Ovary (tissue), 9 donors: ENCODE measurements around the gene TGFBR2. TPM values are rescaled to one million over a fixed set of nuclear protein-coding genes. Genes with fewer than 3 reads are reported as not detected.

Source experiments
- DNase-seq, 5 donors: peaks; one replicate each; pipeline ENCODE4 v3.0.0-alpha.2; 2019 to 2020
- H3K27ac ChIP-seq, 2 donors: fragments of 200-600 bp; one replicate each; pipeline versions ENCODE4 v1.5.1 to v1.8.0; 2019 to 2022
- H3K27me3 ChIP-seq: fragments of 200-600 bp; one replicate; pipeline ENCODE4 v1.8.0; 2022
- H3K36me3 ChIP-seq: fragments of 200-600 bp; sonication (generic); one replicate; pipeline ENCODE4 v1.5.1; 2019
- H3K4me1 ChIP-seq: one replicate; pipeline ENCODE4 v1.8.1; 2013; ENCODE audit warnings: mild to moderate bottlenecking, moderate library complexity; ENCODE audit not compliant: insufficient read depth
- H3K4me3 ChIP-seq: fragments of 200-600 bp; sonication (generic); one replicate; pipeline ENCODE4 v1.5.1; 2017
- H3K9me3 ChIP-seq, 2 donors: fragments of 200-600 bp in 1 of 2; sonication (generic) in 1 of 2; one replicate each; pipeline versions ENCODE4 v1.5.1 to v1.8.1; 2013 to 2019; ENCODE audit warnings: mild to moderate bottlenecking in 1 of 2, moderate library complexity in 1 of 2
- EP300 ChIP-seq: sonication (generic); formaldehyde crosslinking; IDR thresholded peaks from one replicate; pipeline ENCODE4 v1.6.1; 2017; ENCODE audit warnings: antibody characterized with exemption
- POLR2A ChIP-seq: fragments of 450-650 bp; IDR thresholded peaks from one replicate; pipeline ENCODE4 v1.6.1; 2017; ENCODE audit warnings: antibody characterized with exemption, mild to moderate bottlenecking, moderate library complexity
- WGBS, 3 donors: extraction: QIAGEN DNeasy Blood & Tissue Kit in 1 of 3; methylation state at CpG; one replicate each; pipeline versions ENCODE4 v1.1.5 to v1.1.7; 2013 to 2017; 5-methylcytosine and 5-hydroxymethylcytosine counted together
- intact Hi-C, 4 donors: fragments of 100-400 bp; cut with DNase I; formaldehyde crosslinking; loops; one replicate each; pipeline versions ENCODE4 v1.11.0 to v1.15.1; 2022 to 2023
- polyA plus RNA-seq, 2 donors: library from polyadenylated mRNA; stranded (reverse); fragments of 200-250 nt in 1 of 2; fragments of 350-450 nt in 1 of 2; fragmentation: Illumina TruSeq in 1 of 2; extraction: RNeasy Lipid Tissue Mini Kit (QIAGEN cat#74804) in 1 of 2; gene quantifications; one replicate each; pipeline ENCODE4 v1.2.3, GENCODE V29; 2013 to 2014
- total RNA-seq, 7 donors: library from RNA; depleted of rRNA in 2 of 7; stranded (reverse); fragments of >200 nt in 2 of 7; fragmentation: NEBNext Ultra II Directional in 3 of 7; extraction: Animal tissue kit (Norgen Biotek cat#: 25700) in 3 of 7; gene quantifications; one replicate each; pipeline versions ENCODE4 v1.1.0 to v1.2.4, GENCODE V29; 2016 to 2023
- TF ChIP-seq, protein P1 (sequence below), 3 donors: fragments of 450-650 bp in 2 of 3; fragments of 200-600 bp in 1 of 3; IDR thresholded peaks; one replicate each; pipeline versions ENCODE4 v1.5.1 to v1.8.0; 2016 to 2022; ENCODE audit warnings: antibody characterized with exemption in 3 of 3, mild to moderate bottlenecking in 1 of 3
- donor health status: DM: no; HTN: no; CAD: no; lungs with moderate emphysema.
- donor health status: DM: no; HTN: no; CAD: no.
- donor health status: Bipolar disorder and iron deficiency.
- donor health status: DM: yes; HTN: yes; CAD: no.
- donor health status: DM: no; HTN: no; CAD: no.
- donor health status: DM: yes; HTN: yes; CAD: no.

The TGFBR2 gene
- total and polyA plus RNA-seq, 9 donors: 26.8 to 158 (median 53.8) TPM

DNA sequence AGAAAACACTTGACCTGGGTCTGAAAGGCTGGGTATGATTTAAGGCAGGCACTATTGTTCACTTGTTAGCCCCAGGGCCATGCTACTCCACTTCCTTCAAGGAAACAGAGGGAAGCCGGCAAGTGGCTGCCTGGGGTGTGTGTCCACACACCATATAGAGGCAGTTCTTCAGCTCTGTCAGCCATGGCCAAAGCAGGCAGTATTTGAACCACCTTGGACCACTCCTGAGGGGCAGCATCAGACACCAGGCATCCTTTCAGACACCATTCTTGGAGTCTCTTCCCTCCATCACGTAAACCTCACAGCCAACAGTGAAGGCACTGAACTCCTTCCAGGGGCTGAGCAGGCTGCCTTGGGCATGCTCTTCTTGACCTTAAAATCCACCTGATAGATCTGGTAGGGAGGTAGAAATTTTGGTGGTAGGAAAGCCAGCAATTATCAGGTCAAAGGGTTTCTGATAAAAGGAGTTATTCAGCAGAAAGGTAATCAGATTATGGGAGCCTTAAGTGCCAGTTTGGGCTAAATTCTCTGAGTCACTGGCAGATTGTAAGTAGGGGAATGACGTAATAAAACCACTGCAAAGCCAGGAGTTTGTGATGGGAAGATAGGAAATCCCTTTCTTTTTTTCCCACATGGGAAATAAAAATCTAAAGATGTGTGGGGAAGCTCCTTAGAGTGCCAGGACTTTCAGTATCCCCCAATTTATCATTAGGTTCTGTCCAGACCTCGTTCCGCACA, 20.2 kb downstream of the TGFBR2 start:
- no peak overlapping the region for H3K4me3 ChIP-seq
- 85 to 95% (median 94%) methylated on average over 5 of the region's 5 CpGs for WGBS, 3 donors
- H3K27me3 ChIP-seq: no peaks in the 10 kb centered on the region
- DNase-seq: no peak
- TF ChIP-seq, protein P1, sequence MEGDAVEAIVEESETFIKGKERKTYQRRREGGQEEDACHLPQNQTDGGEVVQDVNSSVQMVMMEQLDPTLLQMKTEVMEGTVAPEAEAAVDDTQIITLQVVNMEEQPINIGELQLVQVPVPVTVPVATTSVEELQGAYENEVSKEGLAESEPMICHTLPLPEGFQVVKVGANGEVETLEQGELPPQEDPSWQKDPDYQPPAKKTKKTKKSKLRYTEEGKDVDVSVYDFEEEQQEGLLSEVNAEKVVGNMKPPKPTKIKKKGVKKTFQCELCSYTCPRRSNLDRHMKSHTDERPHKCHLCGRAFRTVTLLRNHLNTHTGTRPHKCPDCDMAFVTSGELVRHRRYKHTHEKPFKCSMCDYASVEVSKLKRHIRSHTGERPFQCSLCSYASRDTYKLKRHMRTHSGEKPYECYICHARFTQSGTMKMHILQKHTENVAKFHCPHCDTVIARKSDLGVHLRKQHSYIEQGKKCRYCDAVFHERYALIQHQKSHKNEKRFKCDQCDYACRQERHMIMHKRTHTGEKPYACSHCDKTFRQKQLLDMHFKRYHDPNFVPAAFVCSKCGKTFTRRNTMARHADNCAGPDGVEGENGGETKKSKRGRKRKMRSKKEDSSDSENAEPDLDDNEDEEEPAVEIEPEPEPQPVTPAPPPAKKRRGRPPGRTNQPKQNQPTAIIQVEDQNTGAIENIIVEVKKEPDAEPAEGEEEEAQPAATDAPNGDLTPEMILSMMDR (IDR thresholded peaks at IDR 0.05): no peak
- TF ChIP-seq EP300 (no peak), POLR2A (no peak)
- H3K9me3 ChIP-seq: no peaks in the 10 kb centered on the region
- H3K27ac ChIP-seq: no peak overlapping the region
- intact Hi-C loops: no loop called here
- no peaks in the 10 kb centered on the region for H3K36me3 ChIP-seq
- H3K4me1 ChIP-seq: peaks cover 10% of the 10 kb centered on the region

DNA sequence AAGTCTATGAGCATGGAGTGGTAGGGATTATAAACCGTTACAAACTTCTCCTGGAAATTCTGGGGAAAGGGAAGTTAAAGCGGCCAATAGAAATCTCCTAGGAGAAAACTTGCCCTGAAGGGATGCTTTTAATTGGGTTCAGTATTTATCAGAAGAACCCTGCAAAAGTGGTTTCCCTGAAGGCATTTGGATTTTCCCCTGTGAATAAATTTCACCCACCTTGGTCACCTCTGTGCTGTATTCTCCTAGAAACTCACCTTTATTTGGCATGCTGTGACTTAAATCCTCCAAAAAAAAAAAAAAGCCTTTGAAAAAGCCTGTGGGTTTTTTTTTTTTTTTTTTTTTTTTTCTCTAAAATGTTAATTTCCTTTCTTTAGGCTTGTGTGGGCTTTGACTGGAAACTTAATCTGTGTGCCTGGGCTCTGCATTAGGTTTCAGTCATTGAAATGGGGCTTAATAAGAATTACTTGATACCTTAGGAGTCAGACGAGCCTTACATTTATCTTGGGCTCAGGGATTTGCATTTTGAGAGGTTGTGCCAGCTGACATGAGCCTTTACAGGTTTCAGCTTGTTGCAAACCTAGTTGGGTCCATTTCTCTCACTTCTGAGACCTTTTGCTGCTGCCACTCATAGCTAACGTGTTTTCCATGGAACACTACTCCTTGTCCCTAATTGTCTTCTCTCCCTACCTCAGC, 22.0 kb downstream of the TGFBR2 start:
- Histone ChIP-seq H3K4me1 (peaks cover 10% of the 10 kb centered on the region), H3K27me3 (no peaks in the 10 kb centered on the region), H3K4me3 (no peak overlapping the region), H3K36me3 (no peaks in the 10 kb centered on the region), H3K9me3 (no peaks in the 10 kb centered on the region), H3K27ac (no peak overlapping the region)
- intact Hi-C loops: no loop called here
- TF ChIP-seq POLR2A (no peak), EP300 (no peak)
- TF ChIP-seq, protein P1 (IDR thresholded peaks at IDR 0.05): no peak
- no peak for DNase-seq
- 65 to 73% (median 72%) methylated on average over 4 of the region's 4 CpGs for WGBS, 3 donors

DNA sequence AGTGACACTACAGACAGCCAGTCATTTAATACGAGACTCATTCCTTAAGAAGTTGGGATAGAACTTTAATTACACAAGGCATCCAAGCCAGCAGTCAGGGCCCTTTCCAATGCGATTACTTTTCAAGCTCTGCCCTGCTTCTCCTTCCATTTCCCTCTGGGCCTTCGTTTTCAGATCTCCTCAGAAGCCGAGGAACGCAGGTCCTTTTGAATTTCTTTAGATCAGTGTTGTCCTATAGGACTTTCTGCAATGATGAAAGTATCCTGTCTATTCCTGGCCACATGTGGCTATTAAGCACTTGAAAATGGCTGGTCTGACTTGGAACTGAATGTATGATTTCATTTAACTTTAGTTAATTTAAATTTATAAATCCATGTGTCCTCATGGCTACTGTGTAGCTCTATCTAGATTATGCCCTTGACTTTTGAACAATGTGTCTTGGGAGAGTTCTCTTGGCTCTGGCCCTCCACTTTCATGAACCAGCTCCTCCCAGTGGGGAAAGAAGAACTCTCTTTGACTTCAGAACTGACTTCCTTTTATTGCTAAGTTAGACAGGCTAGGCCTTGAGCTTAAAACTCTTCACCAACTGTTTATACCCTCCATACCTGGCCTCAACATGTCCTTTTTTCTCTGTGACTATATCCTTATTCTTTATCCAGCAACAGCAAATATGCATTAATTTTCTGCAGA, 22.6 kb downstream of the TGFBR2 start:
- TF ChIP-seq EP300 (no peak), POLR2A (no peak)
- TF ChIP-seq, protein P1 (IDR thresholded peaks at IDR 0.05): no peak
- Histone ChIP-seq H3K36me3 (no peaks in the 10 kb centered on the region), H3K27ac (no peak overlapping the region), H3K9me3 (no peaks in the 10 kb centered on the region), H3K4me1 (peaks cover 10% of the 10 kb centered on the region), H3K27me3 (no peaks in the 10 kb centered on the region), H3K4me3 (no peak overlapping the region)
- WGBS, 3 donors: 77 to 93% (median 88%) methylated on average over 5 of the region's 5 CpGs
- intact Hi-C loops: no loop called here
- DNase-seq: no peak

DNA sequence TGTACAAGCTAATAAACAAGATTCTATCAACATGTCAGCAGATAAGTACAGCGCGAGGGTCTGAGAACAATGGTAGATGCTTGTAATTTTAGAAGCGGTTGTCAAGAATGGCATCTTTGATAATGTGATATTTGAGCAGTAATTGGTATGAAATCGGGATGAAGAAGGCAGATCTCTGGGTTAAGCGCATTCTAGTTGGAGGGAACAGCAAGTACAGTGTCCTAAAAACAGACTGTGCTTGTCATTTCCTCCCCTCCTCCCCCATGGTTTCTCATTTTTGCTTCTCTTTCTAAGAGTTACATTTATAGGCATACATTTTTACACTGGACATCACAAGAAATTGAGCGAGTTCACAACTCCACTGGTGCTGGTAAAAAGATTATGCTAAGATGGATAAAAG, 23.3 kb downstream of the TGFBR2 start:
- Histone ChIP-seq H3K36me3 (no peaks in the 10 kb centered on the region), H3K27ac (no peak overlapping the region), H3K4me1 (peaks cover 10% of the 10 kb centered on the region), H3K27me3 (no peaks in the 10 kb centered on the region), H3K4me3 (no peak overlapping the region), H3K9me3 (no peaks in the 10 kb centered on the region)
- DNase-seq: no peak
- WGBS, 3 donors: 88 to 95% (median 88%) methylated on average over 6 of the region's 6 CpGs
- TF ChIP-seq EP300 (no peak), POLR2A (no peak)
- TF ChIP-seq, protein P1 (IDR thresholded peaks at IDR 0.05): no peak
- intact Hi-C loops: no loop called here
